T follicular helper cell (primary cell): Measurements from ENCODE around the gene TSSC4.
A peak's percentile ranks its signal among the peaks of the same experiment; 100 is the strongest.

Experiments used
- DNase-seq: peaks from one replicate; pipeline ENCODE4 v3.0.0-alpha.2; 2020; ENCODE audit warnings: low read depth

The TSSC4 gene

GRCh38 chr11:2434506-2435255, 34.1 kb downstream of the TSSC4 start:
- DNase-seq: no peak

- no peak for DNase-seq
Measured at GRCh38 chr11:2435288-2436012, 34.9 kb downstream of the TSSC4 start.

GRCh38 chr11:2436013-2436520, 35.5 kb downstream of the TSSC4 start:
- DNase-seq: no peak

DNA sequence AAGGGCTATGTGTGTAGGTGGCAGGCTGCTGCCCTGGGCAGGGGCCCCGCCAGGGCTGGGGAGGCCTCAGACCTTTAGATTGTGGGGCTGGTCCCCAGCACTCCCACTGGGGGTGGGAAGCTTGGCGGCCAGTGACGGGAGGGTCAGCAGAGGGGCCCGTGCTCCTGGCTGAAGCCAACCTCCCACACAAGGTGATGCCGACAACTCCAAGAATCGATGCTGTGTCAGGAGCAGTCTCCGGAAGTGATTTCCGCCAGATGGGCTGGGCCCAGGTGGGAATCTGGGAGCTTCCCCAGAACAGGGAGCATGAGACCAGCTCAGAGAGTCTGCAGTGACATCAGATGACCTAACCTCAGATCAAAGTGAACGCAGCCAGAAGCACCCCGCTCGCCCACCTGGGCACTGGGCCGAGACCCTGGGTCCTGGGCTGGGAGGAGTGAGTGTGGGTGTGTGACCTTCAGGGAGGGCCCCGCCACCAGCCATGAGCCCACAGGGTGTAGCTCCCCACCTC, 36.0 kb downstream of the TSSC4 start:
- DNase-seq: no peak

- DNase-seq: no peak
Measured at GRCh38 chr11:2437516-2437915, 37.0 kb downstream of the TSSC4 start.

GRCh38 chr11:2439820-2440219, 39.3 kb downstream of the TSSC4 start:
- DNase-seq: no peak

- no peak for DNase-seq
Measured at GRCh38 chr11:2440646-2441045, 40.1 kb downstream of the TSSC4 start.

GRCh38 chr11:2441171-2441570, 40.6 kb downstream of the TSSC4 start:
- no peak for DNase-seq

DNA sequence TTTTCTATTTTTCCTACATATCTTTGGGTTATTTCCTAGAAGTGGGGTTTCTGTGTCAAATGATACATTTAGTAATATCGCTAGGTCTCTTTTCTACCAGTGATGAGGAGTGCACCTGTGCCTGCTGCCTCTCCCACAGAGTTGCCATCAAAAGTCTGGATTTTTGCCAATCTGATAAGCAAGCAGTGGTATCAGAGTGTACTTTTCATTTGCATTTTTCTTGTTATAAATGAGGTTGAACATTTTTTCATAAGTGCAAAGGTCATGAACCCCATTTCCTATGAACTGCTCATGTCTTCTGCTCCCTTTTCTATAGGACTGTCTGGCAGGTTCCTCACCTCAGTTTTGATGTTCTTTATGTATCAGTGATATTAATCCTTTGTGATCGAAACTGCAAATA, 42.0 kb downstream of the TSSC4 start:
- peak; percentile 22 for DNase-seq

DNA sequence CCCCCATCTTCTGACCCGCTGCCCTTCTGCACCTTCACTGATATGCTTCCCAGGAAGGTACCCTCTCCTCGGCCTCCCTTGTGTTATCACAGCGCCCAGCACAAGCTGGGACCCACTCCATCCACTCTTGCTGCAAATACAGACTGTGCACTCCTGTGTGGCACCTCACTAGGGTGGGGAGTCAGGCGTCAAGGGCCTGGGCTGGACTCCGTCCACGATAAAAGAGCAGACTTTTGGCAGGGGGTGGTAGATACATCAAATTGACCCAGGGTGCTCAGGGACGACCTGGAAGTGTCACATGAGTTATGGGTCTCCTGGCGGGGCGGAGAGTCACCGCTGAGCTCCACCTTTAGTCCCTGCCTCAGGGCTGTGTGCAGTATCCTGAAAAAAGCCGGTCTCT, 42.9 kb downstream of the TSSC4 start:
- no peak for DNase-seq

- DNase-seq: peak; percentile 71
Measured at GRCh38 chr11:2443881-2444820, 43.6 kb downstream of the TSSC4 start, which contains the start of gene TRPM5. TRPM5 (minus strand) TSS chr11:2444514; CDS start chr11:2423036, 21,478 bp downstream.

DNA sequence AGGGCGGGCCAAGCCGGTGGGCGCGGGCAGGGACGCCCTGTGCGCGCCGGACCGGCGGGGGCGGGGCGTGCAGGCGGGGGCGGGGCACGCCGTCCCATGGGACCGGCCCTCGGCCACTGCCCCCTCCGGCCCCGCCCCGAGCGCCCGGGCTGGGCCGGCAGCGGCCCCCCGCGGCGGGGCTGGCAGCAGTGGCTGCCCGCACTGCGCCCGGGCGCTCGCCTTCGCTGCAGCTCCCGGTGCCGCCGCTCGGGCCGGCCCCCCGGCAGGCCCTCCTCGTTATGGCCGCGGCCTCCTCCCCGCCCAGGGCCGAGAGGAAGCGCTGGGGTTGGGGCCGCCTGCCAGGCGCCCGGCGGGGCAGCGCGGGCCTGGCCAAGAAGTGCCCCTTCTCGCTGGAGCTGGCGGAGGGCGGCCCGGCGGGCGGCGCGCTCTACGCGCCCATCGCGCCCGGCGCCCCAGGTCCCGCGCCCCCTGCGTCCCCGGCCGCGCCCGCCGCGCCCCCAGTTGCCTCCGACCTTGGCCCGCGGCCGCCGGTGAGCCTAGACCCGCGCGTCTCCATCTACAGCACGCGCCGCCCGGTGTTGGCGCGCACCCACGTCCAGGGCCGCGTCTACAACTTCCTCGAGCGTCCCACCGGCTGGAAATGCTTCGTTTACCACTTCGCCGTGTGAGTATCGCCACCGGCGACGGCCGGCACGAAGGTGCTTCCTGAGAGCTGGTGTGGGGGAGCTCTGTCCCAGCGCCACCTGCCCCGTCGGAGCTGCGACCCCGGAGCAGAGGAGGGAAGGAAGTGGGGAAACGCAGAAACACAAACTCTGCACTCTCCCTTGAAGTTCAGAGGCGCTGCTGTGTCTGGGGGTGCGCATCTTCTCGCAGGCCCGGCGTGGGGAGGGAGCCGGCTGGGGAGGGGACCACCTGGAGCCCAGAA, 44.5 kb downstream of the TSSC4 start, which contains the start of gene KCNQ1:
TSS of gene KCNQ1 (plus strand) at position 188 of the 925 bp plus-strand sequence. CDS start at position 279, 91 bp downstream.
- DNase-seq: peak; percentile 24

DNA sequence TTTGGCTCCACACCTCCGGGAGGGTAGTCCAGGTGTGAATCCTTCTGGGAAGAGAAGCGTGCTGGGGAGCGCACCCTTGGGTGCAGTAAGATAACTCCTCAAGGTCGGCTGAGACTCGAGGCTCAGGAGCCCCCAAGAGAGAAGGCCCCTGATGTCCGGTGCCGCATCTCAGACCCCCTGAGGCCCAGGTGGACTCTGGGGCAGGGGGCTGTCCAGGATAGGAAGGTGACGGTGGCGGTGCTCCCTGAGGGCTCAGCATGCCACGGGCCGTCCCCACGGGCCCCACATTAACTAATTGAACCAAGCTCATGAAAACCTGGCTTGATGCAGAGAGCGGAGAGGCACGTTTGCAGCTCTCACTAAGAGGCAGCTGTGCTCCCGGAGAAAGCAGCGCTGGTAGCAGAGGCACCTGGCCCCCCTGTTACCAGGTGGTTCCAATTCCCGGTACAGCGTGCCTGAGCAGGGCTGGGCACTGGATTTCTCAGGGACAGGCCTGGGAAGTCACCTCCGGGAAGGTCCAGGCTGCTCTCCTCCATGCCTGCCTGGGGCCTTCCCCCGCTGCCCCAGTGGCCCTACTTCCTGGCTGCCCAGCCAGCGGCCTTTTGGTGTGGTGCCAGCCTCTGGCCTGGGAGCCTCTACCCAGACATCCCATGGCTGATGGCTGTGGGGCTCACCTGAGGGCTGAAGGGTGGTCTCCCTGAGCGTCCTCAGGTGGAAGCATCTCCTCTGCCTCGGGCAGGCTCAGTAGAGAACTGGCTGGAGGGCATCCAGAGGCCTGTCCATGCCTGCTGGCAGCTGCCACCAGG, 45.4 kb downstream of the TSSC4 start:
- no peak for DNase-seq

- no peak for DNase-seq
Measured at GRCh38 chr11:2446590-2447252, 46.2 kb downstream of the TSSC4 start.

GRCh38 chr11:2447253-2447950, 46.9 kb downstream of the TSSC4 start:
- no peak for DNase-seq

DNA sequence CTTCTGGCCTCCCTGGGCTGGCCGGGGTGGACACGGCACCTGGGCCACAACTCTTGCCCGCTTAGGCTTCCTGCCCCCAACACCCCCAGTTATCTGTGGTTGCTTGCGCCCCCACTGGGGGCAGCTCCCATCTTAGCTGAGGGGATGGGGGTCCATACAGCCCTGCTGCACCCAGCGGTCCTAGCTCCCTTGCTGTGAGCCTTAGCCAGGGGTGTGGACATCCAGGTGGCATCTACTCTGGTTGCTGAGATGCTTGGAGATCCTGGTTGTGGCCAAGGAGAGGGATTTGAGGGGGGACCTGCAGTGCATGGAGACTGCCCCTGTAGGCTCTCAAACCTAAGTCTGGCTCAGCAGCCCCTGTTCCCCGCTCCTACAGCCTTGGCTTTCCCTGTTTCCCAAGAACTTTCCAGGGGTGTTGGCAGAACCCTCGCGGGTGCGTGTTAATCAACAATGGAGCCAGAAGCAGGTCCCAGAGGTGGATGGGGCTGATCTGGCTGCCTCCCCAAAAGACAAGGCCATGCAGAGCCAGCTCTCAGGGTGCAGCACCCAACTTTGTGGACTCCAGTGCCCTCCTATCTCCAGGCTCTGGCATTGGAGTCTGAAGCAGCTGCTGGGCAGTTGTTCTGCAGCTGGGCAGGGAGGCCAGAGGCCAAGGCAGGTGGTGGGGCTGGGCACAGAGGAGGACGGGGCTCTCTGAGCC, 47.6 kb downstream of the TSSC4 start:
- no peak for DNase-seq

GRCh38 chr11:2448661-2449547, 48.4 kb downstream of the TSSC4 start:
- DNase-seq: no peak
